Measurements from ENCODE around the gene CCDC201.
A peak's percentile ranks its signal among the peaks of the same experiment; 100 is the strongest.

Gene CCDC201

GRCh38 chr7:45910855-45911254 lies 38.0 kb upstream of the CCDC201 start:
- in situ Hi-C loops (cut with HindIII; ENCODE audit: low sequenced_read_pairs) = no loop called here
- DNase-seq (ENCODE audit: low read depth, low spot score) = no peak
- TF ChIP-seq CTCF (IDR thresholded peaks at IDR 0.05; ENCODE audit: low read depth, low read length) = no peak
- no peak overlapping the region for H3K4me3 ChIP-seq (ENCODE audit: low read depth, low read length)

GRCh38 chr7:45909561-45909960 lies 36.7 kb upstream of the CCDC201 start:
- no peak for DNase-seq (ENCODE audit: low read depth, low spot score)
- in situ Hi-C loops (cut with HindIII; ENCODE audit: low sequenced_read_pairs) = no loop called here
- no peak for TF ChIP-seq CTCF (IDR thresholded peaks at IDR 0.05; ENCODE audit: low read depth, low read length)
- H3K4me3 ChIP-seq (ENCODE audit: low read depth, low read length) = no peak overlapping the region

- in situ Hi-C loops (cut with HindIII; ENCODE audit: low sequenced_read_pairs) = no loop called here
- DNase-seq (ENCODE audit: low read depth, low spot score) = no peak
- TF ChIP-seq CTCF (IDR thresholded peaks at IDR 0.05; ENCODE audit: low read depth, low read length) = no peak
- H3K4me3 ChIP-seq (ENCODE audit: low read depth, low read length) = no peak overlapping the region
Observed at GRCh38 chr7:45902820-45903219, 29.9 kb upstream of the CCDC201 start.

GRCh38 chr7:45901566-45901965 lies 28.7 kb upstream of the CCDC201 start:
- TF ChIP-seq CTCF (IDR thresholded peaks at IDR 0.05; ENCODE audit: low read depth, low read length) = no peak
- DNase-seq (ENCODE audit: low read depth, low spot score) = no peak
- H3K4me3 ChIP-seq (ENCODE audit: low read depth, low read length) = no peak overlapping the region
- in situ Hi-C loops (cut with HindIII; ENCODE audit: low sequenced_read_pairs) = no loop called here

GRCh38 chr7:45898222-45898621 lies 25.3 kb upstream of the CCDC201 start:
- in situ Hi-C loops (cut with HindIII; ENCODE audit: low sequenced_read_pairs) = no loop called here
- TF ChIP-seq CTCF (IDR thresholded peaks at IDR 0.05; ENCODE audit: low read depth, low read length) = no peak
- DNase-seq (ENCODE audit: low read depth, low spot score) = no peak
- H3K4me3 ChIP-seq (ENCODE audit: low read depth, low read length) = no peak overlapping the region

GRCh38 chr7:45897042-45897690 lies 24.3 kb upstream of the CCDC201 start:
- in situ Hi-C loops (cut with HindIII; ENCODE audit: low sequenced_read_pairs) = no loop called here
- H3K4me3 ChIP-seq (ENCODE audit: low read depth, low read length) = no peak overlapping the region
- peak; percentile 86 for DNase-seq (ENCODE audit: low read depth, low spot score)
- no peak for TF ChIP-seq CTCF (IDR thresholded peaks at IDR 0.05; ENCODE audit: low read depth, low read length)
